A549 treated with RU486 at 1 μM for 4 hours (cell line): ENCODE measurements around the gene KCNN3. TPM values are rescaled to one million over a fixed set of nuclear protein-coding genes. Genes with fewer than 3 reads are reported as not detected.

Source experiments
- total RNA-seq: library from RNA; stranded (reverse); fragments of 200-300 nt; extraction: Qiagen RNA extraction; gene quantifications from 5 replicates; pipeline ENCODE4 v1.2.3, GENCODE V29; 2022; ENCODE audit warnings: low read depth

The KCNN3 gene
- 0.02 to 0.08 TPM (median 0.06 TPM) in 5 replicates for total RNA-seq

DNA sequence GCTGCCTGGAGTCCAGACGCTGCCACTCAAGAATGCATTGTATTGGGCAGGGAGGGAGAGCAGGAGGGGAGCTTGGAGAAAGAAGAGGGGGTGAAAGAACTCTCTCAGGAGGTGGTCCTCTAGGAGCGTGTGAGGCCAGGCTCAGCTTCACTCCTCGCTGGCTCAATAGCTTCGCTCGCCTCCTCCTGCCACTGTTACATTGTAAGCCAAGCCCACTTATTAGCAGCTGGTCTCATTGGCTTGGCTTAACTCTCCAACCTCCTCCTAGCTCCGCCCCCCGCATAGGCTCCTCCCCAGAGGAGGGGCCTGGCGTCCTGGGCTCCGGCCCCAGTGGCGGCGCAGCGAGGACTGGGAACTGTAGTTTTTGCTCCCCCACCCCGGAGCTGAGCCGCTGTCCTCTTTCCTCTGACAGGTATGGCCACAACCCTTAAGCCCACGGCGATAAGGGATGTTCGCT is at the start of gene KCNN3:
KCNN3 (minus strand) TSS at position 167 of the 457 bp plus-strand sequence. CDS start 317 bp downstream, outside the sequence.

Other genes starting within 250 kb of the KCNN3 start
- gene PMVK, start 66.4 kb upstream of the KCNN3 start, total RNA-seq: 34.6 to 44.3 TPM (median 42.0 TPM) in 5 replicates
- gene PBXIP1, start 85.8 kb upstream of the KCNN3 start, total RNA-seq: 11.8 to 16.5 TPM (median 14.4 TPM) in 5 replicates
- 19.5 to 24.1 TPM (median 22.6 TPM) in 5 replicates for gene PYGO2, start 91.5 kb upstream of the KCNN3 start, total RNA-seq
- 128 to 150 TPM (median 144 TPM) in 5 replicates for gene SHC1, start 100.5 kb upstream of the KCNN3 start, total RNA-seq
- gene CKS1B, start 104.4 kb upstream of the KCNN3 start, total RNA-seq: 325 to 385 TPM (median 338 TPM) in 5 replicates
- 33.1 to 53.6 TPM (median 42.5 TPM) in 5 replicates for gene FLAD1, start 113.1 kb upstream of the KCNN3 start, total RNA-seq
- not detected in 5 replicates for gene LENEP, start 123.3 kb upstream of the KCNN3 start, total RNA-seq
- 18.9 to 28.7 TPM (median 22.3 TPM) in 5 replicates for gene ZBTB7B, start 132.5 kb upstream of the KCNN3 start, total RNA-seq
- 0.08 to 0.67 TPM (median 0.45 TPM) in 5 replicates for gene DCST2, start 163.5 kb upstream of the KCNN3 start, total RNA-seq
- gene DCST1, start 163.5 kb upstream of the KCNN3 start, total RNA-seq: not detected in 5 replicates
- 52.7 to 85.0 TPM (median 72.2 TPM) in 5 replicates for gene ADAM15, start 181.0 kb upstream of the KCNN3 start, total RNA-seq
- 7.2 to 9.3 TPM (median 7.9 TPM) in 5 replicates for gene EFNA4, start 193.5 kb upstream of the KCNN3 start, total RNA-seq
- 3.0 to 5.4 TPM (median 3.9 TPM) in 5 replicates for gene EFNA3, start 208.6 kb upstream of the KCNN3 start, total RNA-seq